Stimulated activated CD4-positive, alpha-beta T cell treated with anti-CD3 and anti-CD28 coated beads, Interleukin-2, amount 100 ng/mL, for 24 hours (primary cell): ENCODE measurements around the gene RSKR.
A peak's percentile ranks its signal among the peaks of the same experiment; 100 is the strongest.
"Not testable (repeated sequence)": the region's sequence is repeated elsewhere in the genome, so short reads cannot be mapped to it uniquely, and the experiment has no call there.

Experiments used
- DNase-seq, 2 donors: peaks; one replicate each; pipeline ENCODE4 v3.0.0-alpha.2; 2020

RSKR gene, protein sequence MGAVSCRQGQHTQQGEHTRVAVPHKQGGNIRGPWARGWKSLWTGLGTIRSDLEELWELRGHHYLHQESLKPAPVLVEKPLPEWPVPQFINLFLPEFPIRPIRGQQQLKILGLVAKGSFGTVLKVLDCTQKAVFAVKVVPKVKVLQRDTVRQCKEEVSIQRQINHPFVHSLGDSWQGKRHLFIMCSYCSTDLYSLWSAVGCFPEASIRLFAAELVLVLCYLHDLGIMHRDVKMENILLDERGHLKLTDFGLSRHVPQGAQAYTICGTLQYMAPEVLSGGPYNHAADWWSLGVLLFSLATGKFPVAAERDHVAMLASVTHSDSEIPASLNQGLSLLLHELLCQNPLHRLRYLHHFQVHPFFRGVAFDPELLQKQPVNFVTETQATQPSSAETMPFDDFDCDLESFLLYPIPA

DNA sequence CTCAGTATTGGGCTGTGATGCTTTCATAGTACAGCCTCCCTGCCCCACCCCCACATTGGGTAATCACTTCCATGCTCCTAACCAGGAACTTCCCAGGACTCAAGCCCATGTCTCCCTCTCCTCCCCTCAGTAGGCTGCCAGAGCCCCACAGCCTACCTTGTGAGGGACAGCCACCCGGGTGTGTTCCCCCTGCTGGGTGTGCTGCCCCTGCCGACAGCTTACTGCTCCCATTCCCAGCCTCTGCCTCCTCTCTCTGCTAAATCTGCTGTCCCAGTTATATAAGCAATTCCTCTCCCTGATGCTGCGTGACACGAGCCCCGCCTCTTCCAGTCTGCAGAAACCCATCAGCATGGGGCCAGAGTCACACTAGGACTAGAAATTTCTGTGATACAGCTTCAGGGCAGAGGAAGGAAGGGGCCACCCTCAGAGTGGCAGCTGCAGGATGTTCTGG, at the start of gene RSKR:
Gene RSKR (minus strand): TSS at position 255 of the 451 bp plus-strand sequence. CDS start 24 bp downstream, at position 231.
- DNase-seq = no peak

DNA sequence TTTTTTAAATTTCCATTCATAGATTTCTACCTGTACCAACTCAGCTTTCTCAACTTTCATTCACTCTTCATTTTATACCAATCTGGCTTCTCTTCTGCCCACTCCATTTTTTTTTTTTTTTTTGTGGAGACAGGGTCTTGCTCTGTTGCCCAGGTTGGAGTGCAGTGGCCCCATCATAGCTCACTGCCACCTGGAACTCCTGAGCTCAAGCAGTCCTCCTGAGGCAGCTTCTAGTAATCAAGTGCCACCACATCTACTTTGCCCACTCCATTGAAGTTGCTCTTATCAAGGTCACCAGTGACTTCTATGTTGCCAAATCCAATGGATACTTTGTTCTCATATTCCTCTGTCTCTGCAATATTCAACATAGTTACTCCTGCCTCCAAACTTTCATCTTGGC, 49.7 kb upstream of the RSKR start:
- DNase-seq = no peak

- no peak for DNase-seq
These were observed 48.5 kb upstream of the RSKR start for GRCh38 chr17:28662527-28662829.

- peak; percentile 97 to 98 for DNase-seq
These were observed 47.9 kb upstream of the RSKR start, which contains the start of the genes SDF2 and SUPT6H for GRCh38 chr17:28661635-28662526. Gene SDF2, minus strand, starts transcription at chr17:28661906. Its CDS starts 30 bp downstream, at chr17:28661876. Gene SUPT6H, plus strand, starts transcription at chr17:28662205. Its CDS starts 11,197 bp downstream, at chr17:28673402.

DNA sequence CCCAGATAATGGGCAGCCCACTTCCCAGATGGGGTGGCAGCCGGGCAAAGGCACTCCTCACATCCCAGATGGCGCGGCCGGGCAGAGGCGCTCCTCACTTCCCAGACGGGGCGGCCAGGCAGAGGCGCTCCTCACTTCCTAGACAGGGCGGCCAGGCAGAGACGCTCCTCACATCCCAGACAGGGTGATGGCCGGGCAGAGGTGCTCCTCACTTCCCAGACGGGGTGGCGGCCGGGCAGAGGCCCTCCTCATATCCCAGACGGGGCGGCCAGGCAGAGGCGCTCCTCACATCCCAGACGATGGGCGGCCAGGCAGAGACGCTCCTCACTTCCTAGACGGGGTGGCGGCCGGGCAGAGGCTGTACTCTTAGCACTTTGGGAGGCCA, 45.5 kb upstream of the RSKR start:
- not testable (repeated sequence) for DNase-seq

GRCh38 chr17:28658766-28659496, 44.9 kb upstream of the RSKR start:
- DNase-seq = not testable (repeated sequence)

DNA sequence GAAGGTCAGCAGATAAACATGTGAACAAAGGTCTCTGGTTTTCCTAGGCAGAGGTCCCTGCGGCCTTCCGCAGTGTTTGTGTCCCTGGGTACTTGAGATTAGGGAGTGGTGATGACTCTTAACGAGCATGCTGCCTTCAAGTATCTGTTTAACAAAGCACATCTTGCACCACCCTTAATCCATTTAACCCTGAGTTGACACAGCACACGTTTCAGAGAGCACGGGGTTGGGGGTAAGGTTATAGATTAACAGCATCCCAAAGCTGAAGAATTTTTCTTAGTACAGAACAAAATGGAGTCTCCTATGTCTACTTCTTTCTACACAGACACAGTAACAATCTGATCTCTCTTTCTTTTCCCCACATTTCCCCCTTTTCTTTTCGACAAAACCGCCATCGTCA, 44.4 kb upstream of the RSKR start:
- not testable (repeated sequence) for DNase-seq

DNA sequence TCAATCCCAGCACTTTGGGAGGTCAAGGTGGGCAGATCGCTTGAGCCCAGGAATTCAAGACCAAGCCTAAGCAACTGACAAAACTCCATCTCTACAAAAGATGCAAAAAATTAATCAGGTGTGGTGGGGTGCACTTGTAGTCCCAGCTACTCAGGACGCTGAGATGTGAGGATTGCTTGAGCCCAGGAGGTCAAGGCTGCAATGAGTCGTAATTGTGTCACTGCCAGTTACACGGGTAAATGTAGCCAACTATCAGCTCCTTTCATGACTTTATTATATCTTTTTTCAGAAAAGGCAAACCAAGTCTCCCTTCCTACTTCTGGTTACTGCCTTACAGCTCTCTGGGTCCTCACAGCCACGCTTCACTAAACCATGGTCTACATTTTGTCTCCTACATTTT, 43.8 kb upstream of the RSKR start:
- no peak for DNase-seq

DNA sequence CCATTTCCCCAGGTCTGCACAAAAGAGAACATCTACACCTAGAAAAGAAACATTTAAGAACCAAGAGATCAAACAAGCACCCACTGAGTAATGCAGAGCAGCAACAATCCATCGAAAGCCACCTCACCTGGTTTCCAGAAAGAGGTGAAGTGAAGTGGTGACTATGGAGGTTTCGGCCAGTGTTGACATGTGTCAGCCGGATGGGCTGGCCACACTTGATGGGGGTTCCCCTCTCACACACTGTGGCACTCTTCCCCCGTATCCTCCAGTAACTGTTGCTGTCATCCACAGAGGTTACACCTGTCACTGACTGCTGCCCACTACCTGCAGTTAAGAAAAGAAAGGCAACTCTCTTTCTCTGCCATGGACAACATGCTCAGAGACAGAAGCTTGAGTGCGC, 41.2 kb upstream of the RSKR start:
- no peak for DNase-seq

- DNase-seq = no peak
These were observed 34.7 kb upstream of the RSKR start for GRCh38 chr17:28648698-28649097.

GRCh38 chr17:28646039-28646754, 32.2 kb upstream of the RSKR start:
- no peak for DNase-seq

DNA sequence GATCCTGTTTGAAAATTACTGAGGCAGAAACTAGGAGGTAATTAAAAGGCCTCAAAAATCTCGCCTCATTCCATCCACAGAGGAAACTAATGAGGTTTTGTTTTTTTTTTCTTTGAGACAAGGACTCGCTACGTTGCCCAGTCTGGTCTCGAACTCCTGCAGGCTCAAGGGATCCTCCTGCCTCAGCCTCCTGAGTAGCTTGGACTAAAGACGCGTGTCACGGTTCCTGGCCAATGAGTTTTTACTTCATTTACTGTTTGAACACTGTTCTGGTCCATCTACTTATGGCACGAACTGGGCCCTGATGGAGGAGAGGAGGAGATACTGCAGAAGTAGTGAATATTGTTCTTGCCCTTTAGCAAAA, 31.6 kb upstream of the RSKR start:
- peak; percentile 20 to 27 for DNase-seq

DNA sequence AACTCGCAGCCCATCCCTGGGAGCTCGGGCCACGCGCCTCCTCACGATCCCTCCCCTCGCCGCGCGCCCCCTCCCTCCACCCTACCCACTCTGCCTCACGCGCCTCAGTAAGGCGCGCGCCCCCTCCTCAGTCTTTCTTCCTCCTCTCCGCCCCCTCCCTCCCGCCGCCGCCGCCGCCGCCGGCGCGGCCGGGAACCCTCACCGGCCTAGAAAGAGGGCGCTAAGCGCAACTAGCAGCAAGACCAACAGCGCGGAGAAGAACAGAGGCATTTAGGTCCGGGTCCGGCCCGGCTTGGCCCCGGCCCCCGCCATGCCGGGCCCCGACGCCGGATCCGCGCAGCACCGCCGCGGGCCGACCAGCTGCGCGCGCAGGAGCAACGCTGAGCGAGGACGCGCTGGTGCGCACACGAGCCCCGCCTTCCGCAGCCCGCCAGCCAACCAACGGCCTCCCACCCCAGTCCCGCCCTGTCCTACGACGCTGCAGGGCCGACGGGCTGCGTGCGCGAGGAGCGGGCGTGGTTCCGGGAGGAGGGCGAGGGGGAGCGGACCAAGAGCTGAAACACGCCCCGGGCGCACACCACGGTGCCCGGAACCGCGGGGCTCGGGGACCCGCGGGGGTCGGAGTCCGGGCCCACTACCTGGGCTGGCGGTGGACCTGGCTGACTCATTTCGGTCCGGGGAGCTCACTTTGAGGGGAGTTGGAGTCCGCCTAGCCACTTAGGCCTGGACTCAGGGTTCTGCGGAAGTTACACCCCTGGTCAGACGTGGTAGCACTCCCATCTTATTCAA, 31.0 kb upstream of the RSKR start, which contains the start of gene BLTP2:
Gene BLTP2 (minus strand): TSS at position 372 of the 789 bp plus-strand sequence. CDS start 102 bp downstream, at position 270.
- DNase-seq = peak; percentile 95 to 96

- DNase-seq = peak; percentile 40 to 50
These were observed 30.2 kb upstream of the RSKR start for GRCh38 chr17:28643983-28644786.

- no peak for DNase-seq
These were observed 27.6 kb upstream of the RSKR start for GRCh38 chr17:28641579-28641978.

- DNase-seq = no peak
These were observed 21.5 kb upstream of the RSKR start for GRCh38 chr17:28635506-28635905.

GRCh38 chr17:28634206-28634865, 20.4 kb upstream of the RSKR start:
- no peak for DNase-seq

DNA sequence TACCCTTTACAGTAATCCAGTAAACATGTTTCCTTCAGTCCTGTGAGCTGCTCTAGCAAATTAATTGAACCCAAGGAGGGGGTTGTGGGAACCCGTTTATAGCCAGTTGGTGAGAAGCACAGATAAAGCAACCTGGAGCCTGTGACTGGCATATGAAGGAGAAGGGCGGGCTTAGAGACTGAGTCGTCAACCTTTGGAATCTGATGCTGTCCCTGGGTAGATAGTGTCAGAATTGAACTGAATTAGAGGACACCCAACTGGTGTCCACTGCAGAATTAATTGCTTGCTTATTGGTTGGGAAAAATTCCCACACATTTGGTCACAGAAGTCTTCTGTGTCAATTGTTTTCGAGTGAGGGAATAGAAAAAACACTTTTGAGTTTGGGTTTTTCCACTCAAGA, 12.8 kb upstream of the RSKR start:
- DNase-seq = no peak

DNA sequence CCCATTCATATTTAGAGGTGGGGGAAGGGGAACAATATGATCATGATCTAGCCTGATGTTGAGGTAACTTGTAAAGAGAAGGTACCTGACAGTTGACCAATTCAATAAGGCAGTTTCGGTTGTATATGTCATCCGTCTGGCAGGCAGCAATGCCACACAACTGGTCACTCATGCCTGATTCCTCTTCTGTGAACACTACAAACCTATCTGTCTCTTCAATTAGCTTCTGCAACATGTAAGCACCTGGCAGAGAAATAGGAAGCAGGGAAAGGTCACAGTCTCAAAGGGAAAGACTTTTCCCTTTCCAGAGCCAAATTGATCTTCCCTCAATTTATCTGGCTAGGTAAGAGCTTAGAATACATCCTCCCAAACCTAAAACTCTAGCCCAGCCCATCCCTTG, 10.2 kb upstream of the RSKR start:
- no peak for DNase-seq

- no peak for DNase-seq
These were observed 9.7 kb upstream of the RSKR start for GRCh38 chr17:28623696-28624095.
